ENCODE data around the gene TBC1D9B. TPM values are rescaled to one million over a fixed set of nuclear protein-coding genes. Genes with fewer than 3 reads are reported as not detected.

The TBC1D9B gene
- total RNA-seq, 2 experiments from 2014 or later, result 94.2 to 98.1 TPM

DNA sequence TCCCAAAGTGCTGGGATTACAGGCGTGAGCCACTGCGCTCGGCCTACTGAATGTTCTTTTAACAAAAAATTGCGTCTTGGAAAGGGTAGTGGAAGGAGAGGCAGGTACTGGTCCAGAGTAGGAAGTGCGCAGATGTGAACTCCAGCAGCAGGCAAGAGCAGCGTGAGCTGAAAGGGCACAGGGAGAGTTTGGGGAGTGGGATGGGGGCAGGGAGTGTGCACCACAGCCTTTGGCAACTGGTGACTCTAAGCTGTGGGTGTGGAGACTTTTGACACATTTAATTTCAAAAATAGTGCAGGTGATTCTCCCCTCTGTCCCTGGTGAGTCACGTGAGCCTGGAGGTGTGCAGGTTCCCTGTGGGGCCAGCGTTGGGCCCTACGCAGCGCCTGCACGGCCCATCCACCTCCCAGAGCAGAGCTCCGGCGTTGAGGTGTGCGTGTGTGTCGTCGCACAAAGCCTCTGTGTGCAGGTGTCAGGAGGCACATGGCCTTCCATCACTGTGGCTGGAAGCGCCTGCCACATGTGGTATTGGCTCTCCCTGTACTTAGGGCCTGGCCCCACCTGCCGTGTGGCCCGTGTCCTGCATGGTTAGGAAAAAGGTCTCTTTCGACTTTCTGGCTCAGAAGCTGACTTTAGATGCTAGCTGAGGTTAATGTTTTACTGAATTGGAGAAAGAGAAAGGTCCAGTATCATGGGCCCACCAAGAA is 75.5 kb downstream of the TBC1D9B start:
- POLR2A ChIA-PET, result interaction anchor here (0.7 kb wide), 1 partner anchor 100 kb away, joined by 3 read pairs; no protein-coding TSS in a partner anchor
- CTCF ChIA-PET, result interaction anchor here (0.6 kb wide), 2 partner anchors 23 to 160 kb away, joined by 4 to 5 read pairs; no protein-coding TSS in a partner anchor

DNA sequence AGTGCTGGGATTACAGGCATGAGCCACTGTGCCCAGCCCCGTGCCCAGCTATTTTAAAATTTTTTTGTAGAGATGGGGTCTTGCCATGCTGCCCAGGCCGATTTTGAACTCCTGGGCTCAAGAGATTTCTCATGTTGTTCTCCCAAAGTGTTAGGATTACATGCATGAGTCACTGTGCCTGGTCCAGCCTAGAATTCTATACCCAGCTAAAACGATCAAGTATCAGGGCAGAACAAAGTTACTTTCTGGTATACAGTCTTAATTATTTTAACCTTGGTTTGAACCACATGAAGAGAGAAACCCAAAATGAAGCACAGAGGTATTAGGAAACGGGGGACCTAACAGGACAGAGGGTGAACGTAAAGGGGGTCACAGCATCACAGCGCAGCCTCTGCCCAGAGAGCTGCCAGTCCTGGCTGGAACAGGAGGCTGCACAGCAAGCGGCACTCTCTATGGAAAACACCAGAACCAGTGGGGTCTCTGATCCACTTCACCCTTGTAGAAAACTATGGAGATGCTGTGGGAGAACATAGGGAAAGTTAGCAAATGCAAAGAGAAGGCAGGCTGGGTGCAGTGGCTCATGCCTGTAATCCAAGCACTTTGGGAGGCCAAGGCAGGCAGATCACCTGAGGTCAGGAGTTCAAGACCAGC is 76.8 kb downstream of the TBC1D9B start:
- POLR2A ChIA-PET, result interaction anchor here (1.1 kb wide), 1 partner anchor 9 kb away, joined by 4 read pairs; no protein-coding TSS in a partner anchor
- CTCF ChIA-PET, result interaction anchor here (0.8 to 1.2 kb wide), 2 partner anchors 27 to 35 kb away, joined by 3 to 4 read pairs; no protein-coding TSS in a partner anchor

DNA sequence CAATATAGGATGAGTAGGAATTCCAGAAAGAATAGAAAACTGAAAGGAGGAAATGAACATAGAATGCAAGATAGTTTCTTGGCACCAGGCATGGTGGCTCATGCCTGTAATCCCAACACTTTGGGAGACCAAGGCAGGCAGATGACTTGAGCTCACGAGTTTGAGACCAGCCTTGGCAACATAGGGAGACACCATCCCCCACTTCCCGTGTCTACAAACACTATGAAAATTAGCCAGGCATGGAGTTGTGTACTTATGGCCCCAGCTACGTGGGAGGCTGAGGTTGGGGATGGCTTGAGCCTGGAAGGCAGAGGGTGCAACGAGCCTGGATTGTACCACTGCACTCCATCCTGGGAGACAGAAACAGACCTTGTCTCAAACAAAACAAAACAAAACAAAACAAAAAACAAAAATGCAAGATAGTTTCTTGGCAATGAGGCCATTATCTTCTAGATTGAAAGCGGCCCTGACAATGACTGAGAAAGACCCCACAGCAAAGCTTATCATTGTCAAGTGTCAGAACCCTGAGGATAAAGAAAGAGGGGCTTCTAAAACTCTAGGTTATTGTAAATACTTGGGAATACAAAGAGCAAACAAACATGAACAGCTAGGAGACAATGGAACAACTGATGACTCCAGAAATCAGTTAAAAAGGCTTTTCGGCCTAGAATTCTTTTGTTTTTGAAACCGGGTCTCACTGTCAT is 77.8 kb downstream of the TBC1D9B start:
- CTCF ChIA-PET, result interaction anchor here (1.2 kb wide), 1 partner anchor 26 kb away, joined by 4 read pairs; no protein-coding TSS in a partner anchor
- POLR2A ChIA-PET, result no interaction called here

DNA sequence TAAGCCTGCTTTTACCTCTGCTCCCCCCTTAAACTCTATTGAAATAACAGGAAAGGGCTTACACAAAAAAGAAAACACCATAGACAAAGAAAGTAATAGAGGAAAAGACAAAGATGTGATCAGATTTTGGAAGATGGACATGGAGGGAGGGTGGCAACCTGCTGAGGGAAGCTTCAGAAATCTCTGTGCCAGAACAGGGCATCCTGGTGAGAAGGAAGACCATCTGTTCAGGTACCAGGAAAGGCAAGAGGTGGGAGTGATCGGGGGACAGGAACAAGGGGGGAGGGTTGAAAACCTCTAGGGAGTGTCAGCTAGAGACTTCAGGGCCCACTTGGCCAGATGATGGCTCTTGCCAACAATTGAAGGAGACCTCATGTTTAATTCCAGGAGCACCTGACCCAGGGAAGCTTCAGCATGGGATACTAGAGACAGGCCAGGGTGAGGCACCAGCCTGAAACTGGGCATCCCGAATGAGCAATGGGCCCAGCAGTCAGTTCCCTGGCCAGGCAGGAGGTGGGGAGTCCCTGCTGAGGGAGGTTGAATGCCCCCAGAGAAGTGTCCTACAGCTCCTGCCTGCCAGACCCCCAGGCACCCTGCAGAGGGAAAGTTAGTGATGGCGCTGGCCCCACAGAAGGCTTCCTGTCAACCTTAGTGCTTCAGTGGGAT is 78.8 kb downstream of the TBC1D9B start:
- ChIA-PET CTCF (interaction anchor here (0.7 to 1.1 kb wide), 2 partner anchors 9 to 25 kb away, joined by 3 read pairs; no protein-coding TSS in a partner anchor), POLR2A (interaction anchor here (0.7 kb wide), 1 partner anchor 49 kb away, joined by 9 read pairs; no protein-coding TSS in a partner anchor)

DNA sequence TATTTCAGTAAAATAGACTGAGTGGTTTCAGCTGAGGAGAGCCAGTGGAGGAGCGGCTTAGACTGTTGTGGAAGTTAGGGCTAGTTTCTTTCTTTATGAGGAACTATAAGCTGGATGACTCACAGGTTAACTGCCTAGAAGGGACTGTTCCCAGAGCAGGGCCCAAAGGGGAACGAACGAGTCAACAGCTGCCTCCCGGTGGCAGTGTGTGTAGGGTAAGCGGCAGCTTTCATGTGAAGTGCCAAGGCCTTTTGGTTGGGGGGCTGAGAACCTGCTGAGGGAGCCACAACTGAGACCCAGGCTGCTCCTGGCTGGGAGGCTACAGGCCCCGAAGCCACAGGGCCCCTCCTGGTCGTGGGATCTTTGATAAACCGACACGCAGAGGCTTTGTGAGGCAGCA is 80.0 kb downstream of the TBC1D9B start:
- CTCF ChIA-PET, result interaction anchor here (0.6 to 1.9 kb wide), 3 partner anchors 10 to 31 kb away, joined by 3 to 6 read pairs (median 4); no protein-coding TSS in a partner anchor
- POLR2A ChIA-PET, result no interaction called here

DNA sequence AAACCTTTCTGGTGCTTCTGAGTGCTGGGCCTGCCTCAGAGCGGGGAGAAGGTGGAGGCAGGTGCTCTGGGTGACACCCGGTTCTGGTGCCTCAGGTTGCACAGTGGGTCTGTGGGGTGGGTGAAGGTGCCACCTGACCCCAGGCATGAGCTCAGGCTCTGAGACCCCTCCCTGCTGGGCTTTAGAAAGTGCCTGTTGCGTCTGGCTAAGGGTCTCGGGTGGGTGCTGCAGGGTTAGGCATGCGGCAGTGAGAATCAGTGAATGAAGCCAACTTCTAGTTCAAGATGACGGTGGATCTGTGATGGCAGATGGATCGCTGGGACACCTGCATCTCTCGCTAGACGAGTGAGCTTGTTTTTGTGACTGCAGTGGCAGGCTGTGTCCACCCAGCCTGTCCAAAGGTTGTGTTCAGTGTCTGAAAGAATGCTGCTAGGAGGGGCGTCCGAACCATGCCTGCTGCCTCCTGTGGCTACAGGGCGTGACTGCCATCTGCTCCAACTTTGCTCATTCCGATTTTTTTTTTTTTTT is 82.0 kb downstream of the TBC1D9B start:
- ChIA-PET POLR2A (no interaction called here), CTCF (interaction anchor here (1.2 kb wide), 1 partner anchor 29 kb away, joined by 7 read pairs; no protein-coding TSS in a partner anchor)

DNA sequence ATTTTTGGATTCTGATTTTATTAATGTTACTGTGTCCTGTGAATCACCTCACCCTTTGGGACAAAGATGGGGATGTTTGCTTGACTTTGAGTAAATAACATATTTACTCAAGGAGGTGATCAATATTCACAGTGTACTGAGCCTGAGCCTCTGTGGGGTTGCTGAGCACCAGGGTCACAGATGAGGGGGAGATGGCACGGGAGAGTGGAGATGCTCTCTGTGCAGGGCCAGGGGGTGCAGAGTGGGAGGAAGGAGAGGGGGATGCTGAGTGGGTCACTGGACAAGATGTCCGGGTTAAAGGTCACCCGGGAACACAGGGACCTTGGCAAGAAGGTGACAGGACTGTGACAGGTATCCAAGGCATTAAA is 83.0 kb downstream of the TBC1D9B start:
- CTCF ChIA-PET, result interaction anchor here (1.2 kb wide), 1 partner anchor 28 kb away, joined by 7 read pairs; no protein-coding TSS in a partner anchor

DNA sequence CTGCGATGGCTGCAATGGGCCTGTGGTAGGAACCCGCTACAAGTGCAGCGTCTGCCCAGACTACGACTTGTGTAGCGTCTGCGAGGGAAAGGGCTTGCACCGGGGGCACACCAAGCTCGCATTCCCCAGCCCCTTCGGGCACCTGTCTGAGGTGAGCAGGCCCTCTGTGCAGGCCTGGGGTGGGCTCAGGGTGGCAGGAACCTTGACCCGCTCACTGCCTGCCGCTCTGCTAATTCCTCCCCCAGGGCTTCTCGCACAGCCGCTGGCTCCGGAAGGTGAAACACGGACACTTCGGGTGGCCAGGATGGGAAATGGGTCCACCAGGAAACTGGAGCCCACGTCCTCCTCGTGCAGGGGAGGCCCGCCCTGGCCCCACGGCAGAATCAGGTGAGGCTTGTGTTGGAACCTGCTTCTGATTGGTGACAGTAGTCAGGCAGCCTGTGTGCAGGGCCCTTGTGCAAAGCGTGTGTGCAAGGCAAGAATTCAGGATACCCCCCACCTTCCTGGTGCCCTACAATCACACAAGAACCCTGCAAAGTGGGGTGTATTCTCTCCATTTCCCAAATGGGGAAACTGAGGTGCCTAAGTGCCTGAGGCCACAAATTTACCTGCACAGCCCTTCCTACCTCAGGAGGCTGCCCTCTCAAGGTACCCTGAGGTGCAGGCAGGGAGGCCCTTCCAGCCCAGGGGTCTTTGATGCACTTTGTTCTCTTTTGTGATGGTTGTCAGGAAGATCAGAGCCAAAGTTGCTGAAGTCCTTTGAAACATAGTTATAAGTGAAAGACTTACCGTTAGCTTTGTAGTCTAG is 83.6 kb downstream of the TBC1D9B start:
- ChIA-PET CTCF (no interaction called here), POLR2A (no interaction called here)

More for the DNA sequence above, 83.0 kb downstream of the TBC1D9B start:
- POLR2A ChIA-PET, result no interaction called here

DNA sequence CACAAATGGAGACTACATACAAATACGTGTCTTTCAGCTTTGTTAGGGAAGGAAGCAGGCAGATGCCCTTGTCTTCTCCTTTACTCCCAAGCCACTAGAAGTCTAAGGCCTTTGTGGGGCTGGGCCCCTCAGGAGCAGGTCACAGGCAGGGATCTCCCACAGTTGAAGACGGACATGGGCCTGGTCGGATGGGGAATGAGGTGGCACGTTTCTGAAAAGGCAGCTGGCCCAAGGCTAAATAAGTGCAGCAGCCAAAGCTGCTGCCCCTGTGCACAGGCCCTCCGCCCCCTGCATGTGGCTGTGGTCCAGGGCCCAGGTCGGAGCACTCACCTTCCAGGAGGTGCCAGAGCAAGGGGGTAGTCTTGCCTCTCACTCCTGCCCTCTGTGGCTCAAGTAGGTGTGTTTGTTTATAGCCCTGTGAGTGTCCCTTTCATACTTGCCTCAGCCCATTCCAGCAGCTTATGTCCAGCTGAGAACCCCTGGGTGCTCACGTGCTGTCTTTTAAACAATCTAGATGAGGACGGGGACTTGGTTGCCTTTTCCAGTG is 85.2 kb downstream of the TBC1D9B start:
- ChIA-PET CTCF (interaction anchor here (0.5 to 0.7 kb wide), 3 partner anchors 11 to 444 kb away, joined by 3 to 4 read pairs (median 3); no protein-coding TSS in a partner anchor), POLR2A (interaction anchor here (0.7 to 0.9 kb wide), 2 partner anchors 8 to 36 kb away, joined by 3 to 4 read pairs; partner anchors contain the start of gene MRNIP)

DNA sequence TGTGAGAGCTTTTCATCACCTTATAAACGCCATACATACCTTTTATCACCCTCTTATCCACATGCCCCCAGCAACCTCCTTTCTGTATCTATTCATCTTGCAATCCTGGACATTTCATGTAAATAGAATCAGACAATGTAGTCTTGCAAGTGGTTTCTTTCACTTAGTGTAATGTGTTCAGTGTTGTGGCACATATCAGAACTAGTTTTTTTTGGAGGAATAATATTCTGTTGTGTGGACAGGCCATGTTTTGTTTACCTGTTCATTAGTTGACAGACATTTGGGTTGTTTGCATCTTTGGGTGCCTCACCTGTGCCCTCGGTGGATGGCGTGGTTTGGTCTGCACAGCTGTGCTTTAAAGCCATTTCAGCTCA is 85.7 kb downstream of the TBC1D9B start:
- ChIA-PET POLR2A (interaction anchor here (0.7 to 0.9 kb wide), 2 partner anchors 9 to 37 kb away, joined by 3 to 4 read pairs; partner anchors contain the start of gene MRNIP), CTCF (interaction anchor here (0.5 to 0.7 kb wide), 2 partner anchors 11 to 157 kb away, joined by 3 read pairs; no protein-coding TSS in a partner anchor)

DNA sequence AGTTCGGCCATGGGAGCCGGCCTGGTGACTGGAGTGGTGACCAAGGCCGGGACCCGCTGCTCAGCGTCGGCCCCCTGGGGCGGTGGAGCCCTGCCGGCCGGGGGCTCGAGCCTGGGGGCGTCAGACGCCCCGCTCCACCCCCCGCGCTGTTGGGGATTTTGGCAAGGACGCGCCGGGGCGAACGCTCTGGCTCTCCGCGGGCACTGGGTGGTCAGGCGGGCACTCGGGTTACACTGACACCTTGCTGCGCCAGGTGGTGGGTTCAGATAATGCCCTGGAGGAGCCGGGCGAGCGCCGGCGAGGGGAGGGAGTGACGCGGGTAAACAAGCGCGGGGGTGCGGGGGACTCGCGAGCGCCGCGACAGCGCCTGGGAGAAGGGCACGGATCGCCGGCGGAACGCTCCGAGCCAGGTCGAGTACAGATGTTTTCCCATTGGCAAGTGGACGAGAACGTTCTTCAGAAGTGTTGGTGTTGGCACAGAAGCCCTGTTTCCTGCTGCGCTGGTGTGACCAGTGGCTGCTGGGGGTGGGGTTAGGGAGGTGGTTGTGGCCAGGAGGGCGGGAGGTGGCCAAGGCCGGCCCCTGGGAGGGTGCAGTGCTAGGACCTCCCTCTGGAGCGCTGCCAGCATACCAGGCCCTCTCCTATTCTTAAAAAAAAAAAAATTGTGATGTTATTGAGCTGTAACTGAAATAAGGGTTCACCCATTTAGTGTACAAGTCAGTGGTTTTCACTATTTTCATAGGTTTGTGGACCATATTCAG is 86.2 kb downstream of the TBC1D9B start:
- ChIA-PET POLR2A (interaction anchor here (0.7 to 1.5 kb wide), 4 partner anchors 9 to 37 kb away, joined by 3 to 4 read pairs (median 4); partner anchors contain the start of genes LTC4S and MRNIP), CTCF (interaction anchor here (0.7 to 3.3 kb wide), 2 partner anchors 10 to 19 kb away, joined by 3 to 13 read pairs; no protein-coding TSS in a partner anchor)

DNA sequence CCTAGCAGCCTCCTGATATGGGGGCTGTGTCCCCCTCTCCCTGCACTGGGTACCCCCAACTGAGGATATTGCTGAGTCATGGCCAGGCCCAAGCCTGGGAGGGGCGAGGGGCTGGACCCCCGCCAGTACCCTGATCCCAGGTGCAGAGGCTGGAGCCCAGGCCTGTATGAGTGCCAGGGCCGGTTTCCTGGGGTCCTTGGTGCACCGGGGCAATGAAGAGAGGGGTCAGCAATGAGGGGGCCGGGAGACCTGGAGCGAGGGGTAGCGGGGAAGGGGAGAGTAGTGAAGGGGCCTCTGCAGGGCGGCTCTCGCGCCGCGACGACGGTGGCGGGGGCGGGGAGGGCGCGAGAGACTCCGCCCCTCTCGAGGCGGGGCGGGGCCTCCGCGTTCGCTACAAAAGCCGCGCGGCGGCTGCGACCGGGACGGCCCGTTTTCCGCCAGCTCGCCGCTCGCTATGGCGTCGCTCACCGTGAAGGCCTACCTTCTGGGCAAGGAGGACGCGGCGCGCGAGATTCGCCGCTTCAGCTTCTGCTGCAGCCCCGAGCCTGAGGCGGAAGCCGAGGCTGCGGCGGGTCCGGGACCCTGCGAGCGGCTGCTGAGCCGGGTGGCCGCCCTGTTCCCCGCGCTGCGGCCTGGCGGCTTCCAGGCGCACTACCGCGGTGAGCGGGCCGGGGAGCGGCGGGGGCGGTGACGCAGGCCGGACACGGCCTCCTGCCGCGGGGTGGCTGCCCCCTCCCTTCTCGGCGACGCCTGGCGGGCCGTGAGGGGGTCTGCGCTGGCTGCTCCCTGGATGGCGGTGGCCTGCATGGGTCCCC is 87.0 kb downstream of the TBC1D9B start, which contains the start of gene SQSTM1:
TSS of gene SQSTM1 (plus strand) at position 423 of the 815 bp plus-strand sequence. CDS start at position 455, 32 bp downstream.
- POLR2A ChIA-PET, result interaction anchor here (0.5 to 1.5 kb wide), 6 partner anchors 15 to 87 kb away, joined by 3 to 4 read pairs (median 3); partner anchors contain the start of gene LTC4S
- CTCF ChIA-PET, result interaction anchor here (2.0 to 3.3 kb wide), 2 partner anchors 15 to 18 kb away, joined by 5 to 13 read pairs; no protein-coding TSS in a partner anchor

DNA sequence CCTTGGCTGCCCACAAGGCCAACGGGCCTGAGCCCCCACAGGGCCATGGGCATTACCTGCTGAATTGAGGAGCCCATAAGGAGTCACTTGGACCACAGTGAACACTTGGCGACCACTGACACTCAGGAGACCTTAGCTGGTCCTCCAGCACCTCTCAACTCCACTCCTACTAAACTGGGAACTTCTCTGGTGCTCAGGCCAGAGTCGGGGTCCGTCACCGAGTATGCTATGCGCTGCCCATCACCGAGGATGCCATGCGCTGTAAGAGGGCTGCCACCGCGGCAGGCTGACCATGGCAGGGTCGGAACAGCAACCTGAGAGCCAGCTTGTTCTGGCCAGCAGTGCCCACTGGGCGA is 87.6 kb downstream of the TBC1D9B start:
- POLR2A ChIA-PET, result interaction anchor here (0.5 to 1.5 kb wide), 7 partner anchors 14 to 87 kb away, joined by 3 to 4 read pairs (median 3); partner anchors contain the start of gene LTC4S
- CTCF ChIA-PET, result interaction anchor here (1.4 to 3.3 kb wide), 3 partner anchors 9 to 18 kb away, joined by 3 to 13 read pairs (median 5); no protein-coding TSS in a partner anchor

DNA sequence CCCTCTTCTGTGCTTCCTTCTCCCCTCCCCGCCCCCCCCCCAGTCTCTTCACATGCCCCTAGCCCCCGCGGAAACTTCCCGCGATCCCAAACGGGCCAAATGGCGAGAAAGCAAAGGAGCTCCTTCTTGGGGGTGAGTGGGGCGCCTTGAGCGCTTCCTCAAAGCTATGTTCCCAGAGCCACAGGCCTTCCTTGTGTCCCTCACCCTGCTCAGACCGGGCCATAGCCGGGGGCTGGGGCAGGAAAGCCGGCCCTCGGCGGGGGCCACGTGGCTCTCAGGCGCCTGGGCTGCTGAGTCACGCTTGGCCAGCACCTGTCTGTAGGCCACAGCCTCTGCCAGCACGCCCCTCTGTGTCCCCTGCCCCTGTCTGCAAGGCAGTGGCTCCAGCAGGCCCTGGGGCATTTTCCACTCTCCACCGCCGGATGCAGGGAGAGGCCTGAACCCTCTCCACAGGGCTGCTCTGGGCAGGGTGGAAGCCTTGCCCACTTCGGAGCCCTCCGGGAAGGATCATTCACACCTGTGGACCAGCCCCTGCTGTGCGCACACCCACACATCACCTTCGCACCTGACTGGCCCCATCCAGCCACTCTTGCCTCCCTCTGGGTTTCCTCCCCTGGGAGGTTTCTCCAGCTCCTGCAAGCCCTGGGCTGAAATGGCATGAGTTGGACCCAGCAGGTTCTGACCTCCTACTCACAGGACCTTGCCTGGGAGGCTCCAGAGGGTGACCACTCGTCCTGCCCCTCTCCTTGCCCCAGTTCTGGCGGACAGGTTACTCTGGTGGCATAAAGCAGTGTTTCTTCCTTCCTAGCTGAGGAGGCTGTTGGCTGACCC is 88.2 kb downstream of the TBC1D9B start:
- ChIA-PET POLR2A (interaction anchor here (0.7 to 1.5 kb wide), 6 partner anchors 14 to 86 kb away, joined by 3 read pairs; partner anchors contain the start of gene LTC4S), CTCF (interaction anchor here (1.4 to 3.3 kb wide), 4 partner anchors 9 to 23 kb away, joined by 3 to 13 read pairs (median 4); no protein-coding TSS in a partner anchor)

Data from activated CD8-positive, alpha-beta memory T cell treated with anti-CD3 and anti-CD28 coated beads for 36 hours (primary cell).